Measurements from ENCODE around the gene MORN5.

- TF ChIP-seq CTCF (IDR thresholded peaks at IDR 0.05) (no peak), POLR2A (IDR thresholded peaks at IDR 0.05) (no peak)
Observed at GRCh38 chr9:122202111-122202510, 42.4 kb downstream of the MORN5 start.
